ENCODE results near the gene SHROOM4. TPM values are rescaled to one million over a fixed set of nuclear protein-coding genes. Genes with fewer than 3 reads are reported as not detected.

Gene SHROOM4
- total RNA-seq, 2 donors from 2014 or later, result not detected

DNA sequence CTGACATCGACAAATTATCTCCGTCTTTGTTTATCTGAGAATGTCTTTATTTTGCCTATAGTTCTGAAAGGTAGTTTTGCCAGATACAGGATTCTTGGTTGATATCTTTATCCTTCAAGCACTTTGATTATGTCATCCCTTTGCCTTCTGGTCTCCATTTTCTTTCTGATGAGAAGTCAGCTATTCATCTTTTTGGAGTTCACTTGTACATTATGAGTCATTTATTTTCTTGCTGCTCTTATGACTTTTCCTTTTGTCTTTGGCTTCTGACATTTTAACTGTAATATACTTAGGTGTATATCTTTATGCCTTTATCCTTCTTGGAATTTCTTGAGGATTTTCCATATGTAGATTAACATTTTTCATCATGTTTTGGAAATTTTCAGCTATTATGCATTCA is 51.4 kb downstream of the SHROOM4 start:
- no peaks in the 10 kb centered on the region for H3K9me3 Mint-ChIP-seq
- no peaks in the 10 kb centered on the region for H3K4me1 Mint-ChIP-seq
- peaks cover 10% of the 10 kb centered on the region for H3K27me3 Mint-ChIP-seq
- no peak for ATAC-seq (replicated peaks)
- H3K27ac Mint-ChIP-seq, result no peak overlapping the region
- H3K36me3 Mint-ChIP-seq (ENCODE audit: low read depth), result no peaks in the 10 kb centered on the region
- no peak overlapping the region for H3K4me3 Mint-ChIP-seq

DNA sequence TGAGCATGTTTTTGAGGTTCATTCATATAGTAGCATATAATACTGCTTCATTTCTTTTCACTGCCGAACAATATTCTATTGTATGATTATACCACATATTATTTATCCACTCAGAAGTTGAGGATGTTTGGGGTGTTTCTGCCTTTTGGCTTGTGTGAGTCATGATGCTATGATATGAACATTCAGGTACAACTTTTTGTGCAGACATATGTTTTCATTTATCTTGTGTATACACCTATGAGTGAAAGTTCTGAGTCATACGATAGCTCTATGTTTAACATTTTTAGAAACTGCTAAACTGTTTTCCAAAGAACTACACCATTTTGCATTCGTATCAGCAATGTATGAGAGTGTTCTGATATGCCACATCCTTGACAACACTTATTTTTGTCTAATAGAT is 57.7 kb downstream of the SHROOM4 start:
- H3K4me1 Mint-ChIP-seq, result no peaks in the 10 kb centered on the region
- H3K27me3 Mint-ChIP-seq, result no peaks in the 10 kb centered on the region
- no peaks in the 10 kb centered on the region for H3K9me3 Mint-ChIP-seq
- no peak for ATAC-seq (replicated peaks)
- H3K4me3 Mint-ChIP-seq, result no peak overlapping the region
- no peaks in the 10 kb centered on the region for H3K36me3 Mint-ChIP-seq (ENCODE audit: low read depth)
- H3K27ac Mint-ChIP-seq, result no peak overlapping the region

DNA sequence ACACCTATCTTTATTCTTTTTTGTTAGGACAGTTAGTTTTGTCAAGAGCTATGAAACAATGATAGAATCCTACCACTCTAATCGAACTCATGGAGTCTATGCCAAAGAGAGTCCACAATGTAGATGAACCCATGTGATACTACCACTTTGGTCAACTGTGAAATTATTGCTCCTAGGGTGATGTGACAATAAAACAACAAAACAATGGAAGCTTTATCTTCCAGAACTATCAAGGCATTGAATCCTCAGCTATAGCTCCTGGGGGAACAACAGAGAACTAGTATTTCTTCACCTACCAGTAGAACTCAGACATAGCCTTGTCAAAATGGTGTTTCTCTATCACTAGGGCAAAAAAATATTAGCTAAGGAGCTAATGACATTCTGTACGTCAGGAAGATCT is 62.9 kb downstream of the SHROOM4 start:
- Mint-ChIP-seq H3K4me3 (no peak overlapping the region), H3K4me1 (no peaks in the 10 kb centered on the region), H3K9me3 (no peaks in the 10 kb centered on the region), H3K36me3 (ENCODE audit: low read depth) (no peaks in the 10 kb centered on the region), H3K27ac (no peak overlapping the region), H3K27me3 (peaks cover 6% of the 10 kb centered on the region)
- no peak for ATAC-seq (replicated peaks)

DNA sequence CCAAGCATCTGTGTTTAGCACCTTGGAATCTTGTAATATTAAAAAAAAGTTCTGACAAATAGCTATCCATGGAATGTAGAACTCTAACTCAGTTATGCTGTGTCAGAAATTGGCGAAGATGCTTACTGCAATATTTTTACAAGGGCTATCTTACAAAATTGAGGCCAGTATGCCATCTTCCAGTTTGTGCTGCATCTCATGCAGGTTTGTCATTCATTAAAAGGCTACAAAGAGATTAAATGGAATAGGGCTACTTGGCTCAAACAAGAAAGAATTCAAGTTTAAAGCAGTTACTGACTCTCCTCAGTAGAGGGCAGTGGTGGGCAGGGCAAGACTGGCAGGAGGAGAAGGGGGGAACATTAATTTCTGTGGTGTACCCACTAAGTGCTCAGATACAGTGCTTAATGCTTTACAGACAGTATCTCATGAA is 66.5 kb downstream of the SHROOM4 start:
- no peak for ATAC-seq (replicated peaks)
- Mint-ChIP-seq H3K27me3 (peaks cover 17% of the 10 kb centered on the region), H3K36me3 (ENCODE audit: low read depth) (no peaks in the 10 kb centered on the region), H3K9me3 (no peaks in the 10 kb centered on the region), H3K4me3 (no peak overlapping the region), H3K27ac (no peak overlapping the region), H3K4me1 (no peaks in the 10 kb centered on the region)

DNA sequence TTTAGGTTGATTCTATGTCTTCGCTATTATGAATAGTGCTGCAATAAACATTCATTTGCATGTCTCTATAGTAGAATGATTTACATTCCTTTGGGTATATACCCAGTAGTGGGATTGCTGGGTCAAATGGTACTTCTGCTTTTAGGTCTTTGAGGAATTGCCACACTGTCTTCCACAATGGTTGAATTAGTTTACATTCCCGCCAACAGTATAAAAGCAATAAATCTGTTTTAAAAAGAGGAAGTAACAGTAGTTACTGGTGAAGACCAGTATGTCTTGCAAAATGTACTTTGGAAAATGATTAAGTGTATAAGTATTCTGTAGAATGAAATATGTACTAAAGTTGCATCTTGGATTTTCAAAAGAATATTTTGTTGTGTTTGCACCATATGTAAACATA is 77.3 kb downstream of the SHROOM4 start:
- no peak for ATAC-seq (replicated peaks)
- H3K4me1 Mint-ChIP-seq, result no peaks in the 10 kb centered on the region
- peaks cover 6% of the 10 kb centered on the region for H3K27me3 Mint-ChIP-seq
- H3K27ac Mint-ChIP-seq, result no peak overlapping the region
- H3K36me3 Mint-ChIP-seq (ENCODE audit: low read depth), result no peaks in the 10 kb centered on the region
- no peak overlapping the region for H3K4me3 Mint-ChIP-seq
- no peaks in the 10 kb centered on the region for H3K9me3 Mint-ChIP-seq

DNA sequence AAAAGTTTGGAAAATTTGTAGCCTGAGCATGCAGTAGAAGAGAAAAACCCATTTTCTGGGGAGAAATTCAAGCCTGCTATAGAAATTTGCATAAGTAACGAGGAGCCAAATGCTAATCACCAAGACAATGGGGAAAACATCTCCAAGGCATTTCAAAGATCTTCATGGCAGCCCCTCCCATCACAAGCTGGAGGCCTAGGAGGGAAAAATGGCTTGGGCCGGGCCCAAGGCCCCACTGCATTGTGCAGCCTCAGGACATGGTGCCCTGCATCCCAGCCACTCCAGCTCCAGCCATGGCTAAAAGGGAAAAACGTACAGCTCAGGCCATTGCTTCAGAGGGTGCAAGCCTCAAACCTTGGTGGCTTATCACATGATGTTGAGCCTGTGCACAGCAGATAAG is 87.7 kb downstream of the SHROOM4 start:
- no peak overlapping the region for H3K4me3 Mint-ChIP-seq
- ATAC-seq (replicated peaks), result no peak
- no peak overlapping the region for H3K27ac Mint-ChIP-seq
- no peaks in the 10 kb centered on the region for H3K4me1 Mint-ChIP-seq
- H3K36me3 Mint-ChIP-seq (ENCODE audit: low read depth), result no peaks in the 10 kb centered on the region
- H3K9me3 Mint-ChIP-seq, result no peaks in the 10 kb centered on the region
- H3K27me3 Mint-ChIP-seq, result peaks cover 4% of the 10 kb centered on the region

DNA sequence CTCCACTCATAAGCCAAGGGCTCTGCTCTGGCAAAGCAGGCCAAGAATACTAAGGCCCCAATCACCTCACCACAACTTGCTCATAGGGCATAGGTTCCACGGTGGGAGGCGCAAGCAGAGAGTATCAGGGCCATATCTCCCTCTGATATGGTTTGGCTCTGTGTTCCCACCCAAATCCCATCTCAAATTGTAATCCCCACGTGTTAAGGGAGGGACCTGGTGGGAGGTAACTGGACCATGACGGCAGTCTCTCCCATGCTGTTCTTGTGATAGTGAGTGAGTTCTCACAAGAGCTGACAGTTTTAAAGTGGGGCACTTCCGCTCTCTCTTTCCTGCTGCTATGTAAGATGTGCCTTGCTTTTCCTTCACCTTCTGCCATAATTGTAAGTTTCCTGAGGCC is 88.7 kb downstream of the SHROOM4 start:
- H3K4me3 Mint-ChIP-seq, result no peak overlapping the region
- H3K4me1 Mint-ChIP-seq, result no peaks in the 10 kb centered on the region
- H3K27ac Mint-ChIP-seq, result no peak overlapping the region
- no peak for ATAC-seq (replicated peaks)
- H3K9me3 Mint-ChIP-seq, result no peaks in the 10 kb centered on the region
- H3K27me3 Mint-ChIP-seq, result peaks cover 4% of the 10 kb centered on the region
- H3K36me3 Mint-ChIP-seq (ENCODE audit: low read depth), result no peaks in the 10 kb centered on the region

DNA sequence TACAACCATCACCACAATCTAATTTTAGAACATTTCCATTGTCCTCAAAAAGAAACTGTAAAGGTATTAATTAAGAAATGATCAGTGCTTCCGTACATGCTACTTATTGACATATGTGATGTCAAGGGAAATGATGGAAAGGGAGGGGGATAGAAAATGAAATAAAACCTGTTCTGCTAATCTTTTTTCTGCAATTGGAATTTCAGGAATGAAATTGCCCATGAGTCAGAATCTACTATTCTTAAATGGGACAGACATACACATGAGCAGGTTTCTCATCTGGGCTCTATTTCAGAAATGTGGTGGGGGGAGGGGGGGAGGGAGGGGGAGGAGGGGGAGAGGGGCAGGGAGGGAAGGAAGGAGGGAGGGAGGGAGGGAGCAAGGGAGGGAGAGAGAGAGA is 91.0 kb downstream of the SHROOM4 start:
- H3K9me3 Mint-ChIP-seq, result no peaks in the 10 kb centered on the region
- no peak overlapping the region for H3K27ac Mint-ChIP-seq
- no peak for ATAC-seq (replicated peaks)
- no peaks in the 10 kb centered on the region for H3K36me3 Mint-ChIP-seq (ENCODE audit: low read depth)
- H3K4me3 Mint-ChIP-seq, result no peak overlapping the region
- no peaks in the 10 kb centered on the region for H3K4me1 Mint-ChIP-seq
- peaks cover 4% of the 10 kb centered on the region for H3K27me3 Mint-ChIP-seq

DNA sequence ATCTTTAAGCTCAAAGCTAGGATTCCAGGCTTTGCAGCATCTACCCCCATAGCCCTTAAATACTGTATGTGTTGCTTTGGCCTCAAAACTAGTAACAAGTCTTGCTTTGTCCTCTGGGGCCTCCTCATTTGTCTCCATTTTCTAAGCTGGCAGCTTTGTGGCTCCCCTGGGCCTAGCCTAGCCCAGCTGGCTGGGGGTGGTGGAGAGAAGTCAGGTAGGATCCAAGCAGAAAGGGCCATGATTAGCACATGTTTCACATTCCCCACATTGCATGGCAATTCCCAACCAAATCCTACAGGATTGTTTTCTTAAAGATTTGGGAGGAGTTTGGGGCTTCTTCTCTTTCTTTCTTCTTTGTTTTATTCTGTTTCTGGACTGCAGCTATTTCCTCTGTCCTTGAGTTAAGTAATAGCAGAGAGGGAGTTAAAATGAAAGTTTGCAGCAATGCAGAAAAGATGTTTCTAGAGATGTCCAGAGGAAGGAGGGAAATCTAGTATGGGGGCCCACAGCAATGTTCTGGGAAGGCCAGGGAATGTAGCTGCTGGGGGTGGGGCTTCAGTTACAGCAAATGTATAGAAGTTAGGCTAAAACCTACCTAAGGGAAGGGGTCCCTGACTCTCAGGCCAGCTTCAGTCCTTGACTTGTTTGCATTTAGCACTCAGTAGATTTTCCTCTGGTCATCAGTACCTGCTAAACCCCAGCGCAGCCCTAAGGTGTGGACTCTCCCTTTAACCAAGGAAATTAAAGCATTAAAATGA is 92.1 kb downstream of the SHROOM4 start:
- Mint-ChIP-seq H3K4me3 (no peak overlapping the region), H3K36me3 (ENCODE audit: low read depth) (no peaks in the 10 kb centered on the region), H3K9me3 (no peaks in the 10 kb centered on the region), H3K27me3 (peaks cover 4% of the 10 kb centered on the region), H3K27ac (no peak overlapping the region), H3K4me1 (no peaks in the 10 kb centered on the region)
- no peak for ATAC-seq (replicated peaks)

DNA sequence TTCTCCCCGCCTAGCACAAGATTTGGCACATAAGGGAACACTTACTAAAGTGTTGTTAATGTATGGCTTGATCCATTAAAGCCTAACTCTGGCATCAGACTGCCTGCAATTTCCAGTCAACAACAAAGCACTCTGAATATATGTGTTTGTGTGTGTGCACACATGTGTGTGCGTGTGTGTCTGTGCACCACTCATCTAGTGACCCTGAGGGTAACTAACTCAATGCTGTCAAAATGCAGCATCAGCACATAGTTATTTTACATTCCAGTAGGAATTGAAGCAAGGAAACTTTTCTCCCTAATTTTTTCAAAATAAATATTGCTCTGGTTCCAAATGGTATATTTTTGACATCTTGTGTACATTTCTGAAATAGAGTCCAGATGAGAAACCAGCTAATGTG is 94.4 kb downstream of the SHROOM4 start:
- Mint-ChIP-seq H3K36me3 (ENCODE audit: low read depth) (no peaks in the 10 kb centered on the region), H3K27me3 (no peaks in the 10 kb centered on the region), H3K9me3 (no peaks in the 10 kb centered on the region), H3K4me1 (no peaks in the 10 kb centered on the region), H3K4me3 (no peak overlapping the region), H3K27ac (no peak overlapping the region)
- ATAC-seq (replicated peaks), result no peak

DNA sequence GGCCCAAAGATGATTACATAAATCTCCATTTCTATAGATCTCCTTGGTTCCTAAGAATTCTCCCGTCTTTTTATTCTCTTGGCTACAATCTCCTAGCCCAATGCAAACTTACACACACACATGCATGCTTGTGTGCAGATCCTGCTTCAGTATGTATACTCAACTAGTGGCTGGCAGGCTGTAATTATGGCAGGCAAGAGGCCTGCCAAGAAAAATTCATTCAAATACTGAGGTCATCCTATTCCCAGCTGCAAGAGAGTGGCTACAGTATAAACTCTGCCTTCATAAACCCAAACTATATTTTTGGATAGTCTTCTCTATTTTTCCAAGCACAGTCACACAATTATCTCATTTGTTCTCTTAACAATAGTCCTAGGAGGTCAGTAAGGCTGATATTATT is 95.2 kb downstream of the SHROOM4 start:
- no peak for ATAC-seq (replicated peaks)
- Mint-ChIP-seq H3K27me3 (no peaks in the 10 kb centered on the region), H3K36me3 (ENCODE audit: low read depth) (no peaks in the 10 kb centered on the region)

DNA sequence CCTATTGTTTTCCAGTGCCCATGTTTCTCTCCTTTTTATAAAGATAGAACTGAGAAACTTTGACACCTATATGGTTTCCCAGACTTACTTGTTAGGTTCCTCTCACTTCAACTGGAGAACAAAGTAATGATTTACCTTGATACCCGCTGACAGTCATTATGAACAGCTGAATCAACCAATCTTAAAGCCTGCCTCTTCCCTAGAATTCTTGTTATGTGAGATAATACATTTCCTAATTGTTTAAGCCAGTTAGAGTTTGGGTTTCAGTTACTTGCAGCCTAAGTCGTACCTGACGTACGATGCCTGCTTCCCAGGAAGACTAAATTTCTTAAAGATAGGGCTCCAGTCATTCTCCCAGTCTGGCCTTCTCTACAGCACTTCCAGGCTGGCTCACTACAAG is 97.3 kb downstream of the SHROOM4 start:
- no peaks in the 10 kb centered on the region for H3K9me3 Mint-ChIP-seq
- H3K36me3 Mint-ChIP-seq (ENCODE audit: low read depth), result no peaks in the 10 kb centered on the region
- no peak overlapping the region for H3K4me3 Mint-ChIP-seq
- H3K27me3 Mint-ChIP-seq, result no peaks in the 10 kb centered on the region
- no peak overlapping the region for H3K27ac Mint-ChIP-seq
- no peak for ATAC-seq (replicated peaks)
- no peaks in the 10 kb centered on the region for H3K4me1 Mint-ChIP-seq

More for the DNA sequence above, 95.2 kb downstream of the SHROOM4 start:
- H3K4me1 Mint-ChIP-seq, result no peaks in the 10 kb centered on the region
- no peaks in the 10 kb centered on the region for H3K9me3 Mint-ChIP-seq
- H3K27ac Mint-ChIP-seq, result no peak overlapping the region
- no peak overlapping the region for H3K4me3 Mint-ChIP-seq

DNA sequence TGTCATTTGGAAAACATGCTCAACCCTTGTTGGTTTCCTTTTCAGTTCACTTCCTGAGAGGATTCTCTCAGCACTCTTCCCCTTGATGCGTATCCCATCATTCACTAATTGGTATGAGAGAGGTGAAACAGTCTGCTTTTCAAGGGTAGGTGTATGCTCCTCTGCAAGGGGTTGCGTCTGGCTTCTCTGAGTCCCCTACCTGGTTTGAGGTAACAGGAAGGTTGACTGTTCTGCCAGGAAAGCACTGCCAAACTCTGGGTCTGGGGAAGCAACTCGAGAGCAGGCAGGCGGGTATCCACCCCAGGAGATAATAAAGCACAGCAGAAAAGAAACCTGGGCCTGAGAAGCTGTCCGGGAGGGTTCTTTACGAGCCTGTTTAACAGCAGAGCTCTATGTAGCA is 101.2 kb downstream of the SHROOM4 start:
- Mint-ChIP-seq H3K36me3 (ENCODE audit: low read depth) (no peaks in the 10 kb centered on the region), H3K27ac (no peak overlapping the region), H3K9me3 (no peaks in the 10 kb centered on the region), H3K4me3 (no peak overlapping the region), H3K27me3 (no peaks in the 10 kb centered on the region), H3K4me1 (no peaks in the 10 kb centered on the region)
- no peak for ATAC-seq (replicated peaks)

DNA sequence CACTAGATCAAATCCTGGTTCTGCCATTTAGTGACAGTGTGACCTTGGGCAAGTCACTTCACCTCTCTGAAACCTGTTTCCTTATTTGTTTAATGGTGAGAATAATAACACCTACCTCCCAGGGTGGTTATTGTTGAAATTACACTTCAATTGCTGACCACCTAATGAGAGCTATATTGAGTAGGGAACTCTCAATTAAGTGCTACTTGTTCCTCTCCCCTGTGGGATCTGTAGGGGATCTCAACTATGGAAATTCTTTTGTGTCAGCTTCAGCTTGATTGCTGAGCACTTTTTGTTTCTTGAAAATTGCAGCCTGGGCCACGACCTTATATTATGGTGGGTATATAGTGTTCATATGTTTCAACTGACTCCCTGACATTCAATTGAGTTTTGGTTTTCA is 102.1 kb downstream of the SHROOM4 start:
- no peak overlapping the region for H3K4me3 Mint-ChIP-seq
- ATAC-seq (replicated peaks), result no peak
- H3K36me3 Mint-ChIP-seq (ENCODE audit: low read depth), result no peaks in the 10 kb centered on the region
- no peak overlapping the region for H3K27ac Mint-ChIP-seq
- no peaks in the 10 kb centered on the region for H3K27me3 Mint-ChIP-seq
- H3K4me1 Mint-ChIP-seq, result no peaks in the 10 kb centered on the region
- H3K9me3 Mint-ChIP-seq, result no peaks in the 10 kb centered on the region

DNA sequence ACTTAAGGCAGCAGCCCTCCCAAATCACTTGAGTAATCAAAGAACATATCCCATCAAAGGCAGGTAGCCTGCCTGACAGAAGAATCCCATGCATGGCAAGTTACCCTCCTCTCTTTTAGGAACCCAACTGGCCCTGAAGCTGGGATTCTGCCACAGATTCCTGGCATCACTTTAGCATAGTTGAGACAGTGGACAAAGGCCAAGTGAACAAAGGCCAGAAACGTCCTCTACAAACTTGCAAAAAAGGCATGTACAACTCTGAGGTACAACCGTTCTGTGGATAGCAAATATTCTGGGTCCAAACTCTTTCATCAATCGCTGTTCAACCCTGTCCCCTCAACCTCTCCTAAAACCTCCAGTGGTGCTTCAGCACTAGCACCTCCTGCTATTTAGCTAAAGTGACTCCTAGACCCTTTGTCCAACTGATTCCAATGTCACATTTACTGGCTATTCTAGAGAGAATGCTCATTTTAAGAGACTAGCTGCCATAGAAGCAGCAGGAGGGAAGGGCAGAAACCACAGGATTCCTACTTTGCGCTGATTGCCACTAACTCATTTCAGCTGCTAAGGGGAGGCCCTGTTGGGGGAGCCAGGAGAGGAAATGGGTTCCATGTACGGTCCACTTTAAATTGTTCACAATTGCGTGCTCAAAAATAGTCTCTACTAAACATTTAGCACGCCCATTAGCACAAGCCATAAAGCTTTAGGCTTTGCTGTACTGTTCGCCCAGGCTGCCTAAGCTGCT is 105.9 kb downstream of the SHROOM4 start:
- H3K4me3 Mint-ChIP-seq, result no peak overlapping the region
- peaks cover 9% of the 10 kb centered on the region for H3K27me3 Mint-ChIP-seq
- no peak for ATAC-seq (replicated peaks)
- no peak overlapping the region for H3K27ac Mint-ChIP-seq
- no peaks in the 10 kb centered on the region for H3K4me1 Mint-ChIP-seq
- no peaks in the 10 kb centered on the region for H3K36me3 Mint-ChIP-seq (ENCODE audit: low read depth)
- H3K9me3 Mint-ChIP-seq, result no peaks in the 10 kb centered on the region

Data from activated T-helper 17 cell treated with anti-CD3 and anti-CD28 coated beads, Interleukin-2, amount 50 U/mL, for 72 hours (primary cell).